ENCODE measurements around the gene DZIP1L.
"Not testable (repeated sequence)": the region's sequence is repeated elsewhere in the genome, so short reads cannot be mapped to it uniquely, and the experiment has no call there.

Gene DZIP1L, protein sequence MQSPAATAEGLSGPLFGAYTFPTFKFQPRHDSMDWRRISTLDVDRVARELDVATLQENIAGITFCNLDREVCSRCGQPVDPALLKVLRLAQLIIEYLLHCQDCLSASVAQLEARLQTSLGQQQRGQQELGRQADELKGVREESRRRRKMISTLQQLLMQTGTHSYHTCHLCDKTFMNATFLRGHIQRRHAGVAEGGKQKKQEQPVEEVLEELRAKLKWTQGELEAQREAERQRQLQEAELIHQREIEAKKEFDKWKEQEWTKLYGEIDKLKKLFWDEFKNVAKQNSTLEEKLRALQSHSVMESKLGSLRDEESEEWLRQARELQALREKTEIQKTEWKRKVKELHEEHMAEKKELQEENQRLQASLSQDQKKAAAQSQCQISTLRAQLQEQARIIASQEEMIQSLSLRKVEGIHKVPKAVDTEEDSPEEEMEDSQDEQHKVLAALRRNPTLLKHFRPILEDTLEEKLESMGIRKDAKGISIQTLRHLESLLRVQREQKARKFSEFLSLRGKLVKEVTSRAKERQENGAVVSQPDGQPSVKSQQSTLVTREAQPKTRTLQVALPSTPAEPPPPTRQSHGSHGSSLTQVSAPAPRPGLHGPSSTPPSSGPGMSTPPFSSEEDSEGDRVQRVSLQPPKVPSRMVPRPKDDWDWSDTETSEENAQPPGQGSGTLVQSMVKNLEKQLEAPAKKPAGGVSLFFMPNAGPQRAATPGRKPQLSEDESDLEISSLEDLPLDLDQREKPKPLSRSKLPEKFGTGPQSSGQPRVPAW

DNA sequence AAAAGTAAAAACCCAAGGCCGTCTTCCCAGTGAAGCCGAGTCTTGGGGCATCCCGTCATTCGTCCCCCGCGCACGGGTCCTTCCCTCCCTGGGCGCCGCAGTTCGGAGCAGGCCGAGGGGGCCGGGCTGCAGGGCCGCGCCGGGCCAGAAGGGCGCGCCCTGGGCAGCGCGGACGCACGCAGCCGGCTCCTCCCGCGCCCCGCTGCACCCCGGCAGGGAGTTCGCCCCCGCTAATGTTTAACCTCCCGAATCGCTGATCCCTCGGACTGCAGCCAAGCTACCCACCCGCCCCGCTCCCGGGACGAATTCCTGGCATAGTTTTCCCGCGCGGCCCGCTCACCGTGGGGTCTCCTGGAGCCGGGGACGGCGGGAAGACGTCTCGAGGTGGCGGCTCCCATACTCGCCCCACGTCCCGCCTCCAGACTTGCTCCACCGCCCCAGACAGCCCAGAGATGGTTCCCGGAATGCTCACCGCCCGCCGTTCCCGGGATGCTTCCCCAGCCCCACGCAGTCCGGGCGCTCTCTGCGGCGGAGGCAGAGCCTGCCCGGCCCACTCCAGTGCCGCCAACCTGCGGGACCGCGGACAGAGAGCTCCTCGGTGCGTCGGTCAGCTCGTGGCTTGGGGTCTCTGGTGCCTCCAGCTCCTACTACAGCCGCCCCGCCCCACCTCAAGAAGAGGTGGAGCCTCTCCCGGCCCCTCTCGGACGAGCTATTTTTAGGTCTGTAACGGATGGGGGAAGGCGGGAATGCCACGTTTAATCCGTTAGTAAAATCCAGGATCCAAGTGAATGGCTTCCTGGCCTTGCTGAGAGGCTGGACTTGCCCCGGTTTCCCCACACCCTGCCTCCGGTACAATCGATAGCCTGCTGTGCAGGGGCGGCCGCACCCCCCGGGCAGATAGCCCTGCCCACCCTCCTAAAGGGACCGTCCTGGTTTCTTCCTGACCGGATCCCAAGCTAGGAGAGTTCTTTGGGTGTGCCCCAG lies at the start of gene DZIP1L:
Gene DZIP1L (minus strand): TSS at position 621 of the 984 bp plus-strand sequence. CDS start 11,637 bp downstream, outside the sequence.
- DNase-seq (ENCODE audit: low read depth): peak; percentile 63

DNA sequence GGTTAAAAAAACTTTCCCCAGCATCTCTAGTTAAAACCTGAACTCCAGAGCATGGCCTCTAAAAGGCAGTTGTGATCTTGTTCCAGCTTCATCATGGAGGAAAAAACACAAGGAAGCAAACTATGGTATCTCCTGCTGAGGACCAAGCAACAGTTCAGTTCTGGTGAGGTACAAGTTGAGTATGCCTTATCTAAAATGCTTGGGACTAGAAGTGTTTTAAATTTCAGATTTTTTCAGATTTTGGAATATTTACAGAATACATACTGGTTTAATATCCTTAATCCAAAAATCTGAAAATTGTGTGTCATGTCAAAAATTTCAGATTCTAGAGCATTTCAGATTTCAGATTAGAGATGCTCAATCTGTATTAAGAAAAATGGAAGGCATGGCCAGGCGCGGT lies 49.7 kb upstream of the DZIP1L start:
- no peak for DNase-seq (ENCODE audit: low read depth)

DNA sequence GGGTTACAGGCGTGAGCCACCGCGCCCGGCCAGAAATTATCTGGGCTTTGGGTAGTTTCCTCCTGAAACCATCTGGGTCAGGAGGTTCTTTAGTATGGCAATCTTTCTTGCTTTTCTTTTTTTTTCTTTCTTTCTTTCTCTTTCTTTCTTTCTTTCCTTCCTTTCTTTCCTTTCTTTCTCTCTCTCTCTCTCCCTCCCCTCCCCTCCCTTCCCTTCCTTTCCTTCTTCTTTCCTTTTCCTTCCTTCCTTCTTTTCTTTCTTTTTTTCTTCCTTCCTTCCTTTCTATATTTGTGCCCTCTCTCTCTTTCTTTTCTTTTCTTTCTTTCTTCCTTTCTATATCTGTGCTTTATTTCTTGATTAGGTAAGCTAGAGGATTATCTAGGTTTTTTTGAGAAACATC lies 42.3 kb upstream of the DZIP1L start:
- no peak for DNase-seq (ENCODE audit: low read depth)

DNA sequence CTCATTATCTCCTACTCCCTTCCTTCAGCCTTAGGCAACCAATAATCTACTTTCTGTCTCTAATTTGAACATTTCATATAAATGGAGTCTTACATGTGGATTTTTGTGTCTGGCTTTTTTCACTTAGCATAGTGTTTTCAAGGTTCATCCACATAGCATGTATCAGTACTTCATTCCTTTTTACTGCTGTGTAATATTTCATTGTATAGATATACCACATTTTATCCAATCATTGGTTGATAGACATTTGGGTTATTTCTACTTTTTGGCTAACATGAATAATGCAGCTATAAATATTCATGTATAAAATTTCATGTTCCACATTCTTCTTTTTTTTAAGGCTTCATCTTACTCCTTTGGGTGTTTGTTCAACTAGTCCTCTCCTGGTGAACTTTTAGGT lies 39.1 kb upstream of the DZIP1L start:
- no peak for DNase-seq (ENCODE audit: low read depth)

DNA sequence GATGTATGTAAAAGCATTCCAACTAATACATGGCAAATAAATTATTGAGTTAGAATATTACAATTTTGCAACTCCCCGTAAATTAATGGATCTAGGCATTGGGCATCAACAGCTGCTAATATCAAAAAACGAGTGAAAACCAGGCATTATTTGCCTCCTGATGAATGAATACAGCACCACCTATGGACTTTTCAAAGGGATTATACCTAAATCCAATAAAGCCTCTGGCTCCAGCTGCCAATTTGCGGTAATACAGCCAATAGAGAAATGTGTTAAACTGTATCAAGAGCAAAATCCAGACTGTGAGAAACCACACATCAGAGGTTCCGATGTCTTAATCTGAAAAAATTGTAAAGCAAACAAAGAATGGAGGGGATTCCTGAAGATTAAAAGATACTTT lies 33.1 kb upstream of the DZIP1L start:
- DNase-seq (ENCODE audit: low read depth): no peak

DNA sequence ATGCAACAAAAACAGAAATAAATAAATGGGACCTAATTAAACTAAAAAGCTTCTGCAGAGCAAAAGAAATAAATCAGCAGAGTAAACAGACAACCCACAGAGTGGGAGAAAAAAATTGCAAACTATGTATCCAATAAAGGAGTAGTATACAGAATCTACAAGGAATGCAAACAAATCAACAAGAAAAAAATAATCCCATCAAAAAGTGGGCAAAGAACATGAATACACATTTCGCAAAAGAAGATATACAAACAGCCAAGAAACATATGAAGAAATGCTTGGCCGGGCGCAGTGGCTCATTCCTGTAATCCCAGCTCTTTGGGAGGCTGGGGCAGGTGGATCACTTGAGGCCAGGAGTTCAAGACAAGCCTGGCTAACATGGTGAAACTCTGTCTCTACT lies 26.8 kb upstream of the DZIP1L start:
- not testable (repeated sequence) for DNase-seq (ENCODE audit: low read depth)

DNA sequence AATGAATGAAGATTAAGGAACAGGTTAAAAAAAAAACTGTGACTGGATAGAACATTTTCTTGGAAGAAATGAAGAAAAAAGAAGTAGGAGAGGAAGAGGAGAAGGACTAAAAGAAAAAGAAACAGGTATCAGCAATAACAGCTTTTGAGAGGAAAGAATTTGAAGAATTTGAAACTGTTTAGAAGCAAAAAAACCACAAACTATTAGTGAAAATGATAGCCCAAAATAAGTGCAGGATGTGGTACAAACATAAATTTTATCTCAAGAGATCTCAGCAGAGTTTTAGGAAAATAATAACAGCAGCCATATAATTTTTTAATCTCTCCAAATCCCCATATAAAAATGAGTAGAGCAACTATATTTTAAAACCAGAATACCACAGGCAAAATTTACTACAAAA lies 25.5 kb upstream of the DZIP1L start:
- no peak for DNase-seq (ENCODE audit: low read depth)

DNA sequence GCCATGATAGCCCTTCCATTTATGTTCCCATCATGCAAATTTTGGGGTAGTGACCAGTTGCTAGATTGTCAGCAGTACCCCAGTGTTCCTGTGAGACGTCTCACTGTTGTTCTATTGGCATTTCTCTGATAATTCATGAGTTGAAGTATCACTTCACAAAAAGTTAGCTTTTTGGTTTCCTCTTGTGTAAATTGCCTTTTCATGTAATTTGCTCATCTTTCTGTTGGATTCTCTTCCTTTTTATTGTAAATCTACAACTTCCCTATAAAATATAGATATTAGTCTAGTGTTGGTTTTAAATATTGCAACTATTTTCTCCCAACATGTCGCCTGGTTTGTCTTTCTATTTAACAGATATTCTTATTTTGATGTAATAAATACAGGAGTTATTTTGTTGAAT lies 24.3 kb upstream of the DZIP1L start:
- DNase-seq (ENCODE audit: low read depth): no peak

DNA sequence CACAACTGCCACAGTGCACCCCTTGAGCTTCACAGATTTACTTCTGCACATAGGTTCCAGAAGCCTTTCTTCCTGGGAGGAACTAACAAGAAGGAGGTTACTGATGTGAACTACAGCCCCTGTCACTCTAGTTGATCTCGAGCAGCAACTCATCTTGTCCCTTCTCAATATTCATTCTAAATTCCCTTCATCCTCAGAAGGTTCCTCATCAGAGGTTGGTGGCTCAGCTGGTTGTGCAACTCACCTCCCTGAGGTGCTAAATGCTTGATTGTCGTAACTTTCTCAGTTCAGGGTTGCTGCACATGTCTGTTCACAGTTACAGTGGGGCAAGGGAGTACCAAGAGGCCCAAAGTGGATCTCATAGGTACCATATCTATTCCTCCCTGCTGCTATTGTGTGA lies 22.5 kb upstream of the DZIP1L start:
- no peak for DNase-seq (ENCODE audit: low read depth)

DNA sequence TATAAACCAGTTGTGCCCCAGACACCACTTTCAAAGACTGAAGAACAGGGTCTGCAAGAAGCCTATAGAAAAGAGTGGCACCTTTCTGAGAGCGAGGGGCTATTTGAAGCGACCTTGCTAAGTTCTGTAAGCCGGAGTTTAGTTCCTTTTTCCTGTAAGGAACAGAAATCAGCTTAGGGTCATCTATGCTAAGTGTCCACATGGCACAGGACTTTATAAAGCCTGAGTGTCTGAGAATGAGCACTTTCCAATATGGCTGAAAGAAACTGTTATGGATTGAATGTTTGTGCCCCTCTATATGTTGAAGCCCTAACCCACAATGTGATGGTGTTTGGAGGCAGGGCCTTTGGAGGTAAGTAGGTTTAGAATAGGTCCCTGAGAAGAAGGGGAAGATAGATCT lies 20.8 kb upstream of the DZIP1L start:
- no peak for DNase-seq (ENCODE audit: low read depth)

DNA sequence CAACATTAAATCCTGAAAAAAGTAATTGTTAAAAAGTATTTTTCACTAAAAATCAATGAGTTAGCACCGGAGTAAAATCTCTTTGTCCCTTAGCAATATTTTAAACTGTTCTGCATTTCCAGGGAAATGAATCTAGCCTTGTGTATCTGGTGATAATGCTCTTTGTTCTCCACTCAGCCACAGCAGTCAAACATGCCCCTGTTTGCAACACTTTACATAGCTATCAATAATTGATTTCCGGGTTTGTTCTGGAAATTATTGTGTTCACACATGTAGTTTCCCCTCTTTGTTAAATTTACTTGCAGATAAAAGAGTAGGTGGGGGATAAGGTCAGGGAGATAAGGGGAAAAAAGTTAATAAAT lies 20.4 kb upstream of the DZIP1L start:
- DNase-seq (ENCODE audit: low read depth): no peak

DNA sequence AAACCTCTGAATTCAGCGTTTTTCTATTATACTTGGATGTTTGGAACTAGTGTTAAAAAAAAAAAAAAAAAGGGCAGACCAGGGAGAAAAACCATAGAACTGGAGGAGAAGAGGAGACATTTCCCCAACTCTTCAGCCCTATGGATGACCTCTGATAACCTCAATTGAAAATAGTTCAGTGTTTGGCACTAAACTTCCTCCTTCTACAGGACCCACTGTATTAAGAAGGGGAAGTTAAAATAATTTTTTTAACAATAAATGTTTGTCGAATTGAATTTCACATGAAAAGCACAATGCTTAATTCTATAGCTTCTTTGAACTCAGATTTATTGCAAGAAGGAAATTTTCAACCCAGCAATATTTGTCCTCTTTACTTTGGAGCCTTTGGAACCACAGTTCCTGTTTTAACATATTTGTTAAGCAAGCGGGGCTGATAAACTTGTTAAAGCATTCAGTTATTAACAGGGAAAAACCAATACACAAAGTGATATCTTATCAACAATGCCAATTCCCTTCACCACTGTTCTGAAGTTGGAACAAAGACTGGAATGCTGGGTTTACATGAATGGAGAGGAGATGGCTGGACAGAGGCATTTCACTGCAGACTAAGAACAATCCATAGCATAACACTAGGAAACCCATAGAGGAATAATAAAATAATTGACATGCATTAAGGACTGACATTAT lies 19.9 kb upstream of the DZIP1L start:
- no peak for DNase-seq (ENCODE audit: low read depth)

DNA sequence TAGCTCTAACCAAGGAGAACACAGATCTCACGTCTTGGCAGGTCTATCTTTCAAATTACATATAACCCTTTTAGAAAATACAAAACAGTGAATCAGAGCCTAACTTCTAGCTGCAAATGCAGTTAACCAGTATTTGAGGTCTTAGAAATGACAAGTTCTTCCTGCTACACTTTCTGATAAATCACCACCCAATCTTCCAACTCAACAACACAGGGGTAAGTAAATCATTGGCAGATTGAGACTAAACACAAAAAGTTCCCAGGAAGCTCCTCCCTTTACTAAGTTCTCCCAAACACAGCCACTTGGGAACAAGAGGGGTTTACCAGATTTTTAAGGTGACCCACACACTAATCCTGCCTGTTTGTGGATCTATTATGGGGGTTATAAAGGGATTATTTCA lies 16.8 kb upstream of the DZIP1L start, which contains the start of gene A4GNT:
Gene A4GNT (minus strand): TSS at position 152 of the 400 bp plus-strand sequence. CDS start 1,134 bp downstream, outside the sequence.
- no peak for DNase-seq (ENCODE audit: low read depth)

DNA sequence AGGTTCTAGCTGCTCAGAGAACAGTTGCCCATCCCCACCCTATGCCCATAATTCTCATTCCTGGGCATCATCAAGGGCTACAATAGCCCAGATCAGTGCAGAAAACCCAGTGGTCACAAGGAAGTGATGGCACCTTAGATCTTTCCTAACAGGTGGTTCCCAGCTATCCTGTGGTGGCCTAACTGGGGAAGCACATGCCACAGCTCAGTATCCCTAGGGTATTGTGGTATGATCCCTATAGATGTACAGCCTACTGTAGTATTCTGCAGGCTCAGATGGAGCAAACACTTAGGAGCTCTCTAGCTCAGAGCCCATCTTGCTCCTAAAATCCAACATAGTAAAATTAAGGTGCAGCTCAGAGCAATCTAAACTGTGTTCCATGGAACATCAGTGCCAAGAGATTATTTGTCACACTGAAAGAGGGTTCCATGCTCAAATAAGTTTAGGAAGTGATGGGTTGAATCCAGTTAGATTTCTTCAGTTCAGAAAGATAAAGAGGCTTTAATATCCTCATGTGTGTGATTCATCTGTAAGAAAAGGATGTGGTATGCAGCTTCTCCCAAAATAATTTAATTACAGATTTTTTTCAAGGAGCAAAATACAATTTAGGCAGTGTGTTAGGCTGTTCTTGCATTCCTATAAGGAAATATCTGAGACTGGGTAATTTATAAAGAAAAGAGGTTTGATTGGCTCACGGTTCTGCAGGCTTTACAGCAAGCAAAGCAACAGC lies 12.4 kb upstream of the DZIP1L start:
- no peak for DNase-seq (ENCODE audit: low read depth)

DNA sequence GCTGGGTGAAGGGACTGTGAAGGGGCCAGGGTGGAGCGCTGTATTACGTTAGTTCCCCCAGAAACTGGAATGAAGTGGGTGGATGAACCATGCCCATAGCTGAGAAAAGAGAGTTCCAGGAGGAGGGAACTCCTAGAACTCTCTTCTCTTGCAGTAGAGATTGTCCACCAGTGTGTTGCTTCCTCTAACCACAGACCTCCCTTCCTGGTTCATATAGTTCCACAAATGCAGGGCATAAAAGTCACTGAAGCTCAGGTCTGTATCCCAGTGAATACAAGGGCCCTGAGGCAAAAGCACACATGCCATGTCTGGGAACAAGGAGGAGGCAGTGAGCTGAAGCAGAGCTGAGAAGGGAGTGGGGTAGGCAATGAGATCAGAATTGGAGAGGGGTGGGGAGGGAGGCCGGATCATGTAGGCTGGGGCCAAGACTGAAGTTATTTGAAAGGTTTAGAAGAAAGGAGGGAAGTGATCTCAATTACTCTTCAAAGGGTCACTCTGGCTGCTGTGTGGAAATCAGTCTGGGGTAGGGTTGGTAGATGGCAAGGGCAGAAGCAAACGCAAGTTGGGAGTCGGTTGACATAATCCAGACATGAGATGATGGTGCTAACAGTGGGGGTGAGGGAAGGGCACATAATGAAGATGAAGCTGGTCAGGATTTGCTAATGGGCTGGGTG lies 10.3 kb upstream of the DZIP1L start:
- DNase-seq (ENCODE audit: low read depth): no peak

DNA sequence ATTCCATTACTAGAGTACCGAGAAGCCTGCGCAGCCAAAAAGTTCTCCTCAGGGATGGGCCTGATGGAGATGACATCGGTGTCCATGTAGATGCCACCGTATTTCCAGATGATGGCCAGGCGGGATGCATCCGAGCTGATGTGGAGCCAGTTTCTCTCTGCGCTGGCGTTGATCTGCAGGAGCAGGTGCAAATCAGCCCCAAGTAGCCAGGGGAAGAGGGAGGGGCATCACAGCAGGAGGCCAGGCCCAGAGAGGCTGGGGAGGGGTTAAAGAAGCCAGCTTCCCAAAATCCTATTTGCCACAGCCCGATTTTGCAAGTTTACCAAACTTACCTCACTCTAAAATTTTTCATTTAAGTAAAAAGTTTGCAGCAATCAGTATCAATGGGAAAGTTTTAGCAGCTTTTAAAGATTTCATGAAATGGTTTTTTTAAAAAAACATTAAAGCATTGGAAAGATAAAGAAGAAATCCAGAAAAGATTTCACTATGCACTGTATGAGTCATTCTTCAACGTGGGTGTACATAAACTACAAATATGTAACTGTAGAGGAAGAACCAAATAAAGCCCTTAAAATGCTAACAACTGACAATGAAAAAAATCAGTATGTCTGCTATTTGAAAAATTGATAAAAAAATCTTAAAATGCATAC lies 9.4 kb upstream of the DZIP1L start:
- DNase-seq (ENCODE audit: low read depth): peak; percentile 5

DNA sequence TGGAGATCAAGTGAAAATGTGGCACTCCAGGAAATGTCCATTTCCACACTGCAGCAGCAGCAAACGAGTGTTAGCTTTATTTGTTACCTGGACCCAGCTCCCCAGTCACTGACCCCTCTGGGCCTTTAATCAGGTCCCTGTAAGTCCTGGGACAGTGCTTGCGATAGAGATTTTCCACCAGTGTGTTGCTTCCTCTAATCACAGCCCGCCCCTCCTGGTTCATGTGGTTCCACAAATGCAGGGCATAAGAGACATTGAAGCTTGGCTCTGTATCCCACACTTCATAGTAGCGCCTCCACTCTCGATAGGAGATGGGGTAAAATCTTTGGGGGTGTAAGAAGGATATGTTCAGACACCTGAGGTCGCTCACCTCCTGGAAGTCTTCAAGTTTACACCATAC lies 8.8 kb upstream of the DZIP1L start:
- no peak for DNase-seq (ENCODE audit: low read depth)

DNA sequence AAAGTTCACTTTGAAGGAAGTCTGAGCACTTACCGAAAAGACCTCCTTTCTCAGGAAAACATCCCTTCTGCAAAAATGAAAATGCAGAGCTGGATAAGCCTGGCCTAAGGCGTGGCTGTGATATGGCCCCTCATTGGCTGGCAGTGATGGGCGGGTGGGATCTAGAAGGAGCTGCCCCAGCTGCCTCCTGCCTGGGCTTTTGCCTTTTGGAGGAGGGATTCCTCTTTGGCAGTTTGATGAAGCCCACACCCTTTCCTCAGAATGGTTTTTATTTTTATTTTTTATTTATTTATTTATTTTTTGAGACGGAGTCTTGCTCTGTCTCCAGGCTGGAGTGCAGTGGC lies 4.0 kb upstream of the DZIP1L start:
- DNase-seq (ENCODE audit: low read depth): no peak

DNA sequence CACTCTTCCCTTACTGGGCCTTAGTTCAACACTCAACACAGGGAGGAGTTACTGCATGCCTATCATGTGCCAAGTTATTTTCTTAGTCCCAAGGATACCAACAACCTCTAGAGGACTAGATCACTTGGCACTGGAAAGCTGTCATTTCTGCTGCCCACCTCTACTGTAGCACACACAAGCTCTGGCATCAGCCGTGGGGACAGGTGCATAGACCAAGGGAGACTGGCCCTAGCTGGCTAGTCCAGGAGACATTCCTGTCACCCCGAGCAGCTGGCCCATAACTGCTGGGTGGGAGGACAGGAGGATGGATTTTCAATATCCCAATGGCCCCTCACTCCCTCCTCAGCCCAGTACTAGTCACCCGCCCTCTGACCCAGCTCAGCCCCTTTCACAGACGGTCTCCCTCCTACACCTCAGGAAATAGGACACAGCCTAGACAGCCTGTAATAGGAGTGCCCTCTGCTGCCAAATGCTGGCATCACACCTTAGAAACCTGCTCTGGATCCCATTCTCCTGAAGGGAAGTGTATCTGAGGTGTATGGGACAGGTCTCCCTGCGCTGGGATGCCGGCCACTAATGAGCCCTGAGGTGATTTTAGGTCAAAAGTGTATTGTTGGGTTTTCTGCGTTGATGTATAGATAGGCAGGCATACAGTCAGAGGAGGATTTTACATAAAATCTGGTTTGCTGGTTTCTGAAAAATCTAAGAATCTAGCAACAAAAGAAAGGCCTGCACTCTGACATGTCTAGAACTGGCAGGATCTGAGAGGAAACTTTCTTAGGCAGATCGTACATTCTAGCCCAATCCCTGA lies 3.4 kb upstream of the DZIP1L start:
- peak; percentile 49 for DNase-seq (ENCODE audit: low read depth)
